Kidney epithelial cell (primary cell): ENCODE data around the gene SALL1. TPM values are rescaled to one million over a fixed set of nuclear protein-coding genes. Genes with fewer than 3 reads are reported as not detected.

ENCODE experiments used
- DNase-seq: peaks from one replicate; pipeline ENCODE4 v3.0.0-alpha.2; 2010; ENCODE audit warnings: low read depth
- H3K27me3 ChIP-seq: 2 replicates; pipeline ENCODE4 v1.6.0; 2011; ENCODE audit warnings: low read length; ENCODE audit not compliant: control insufficient read depth, insufficient read depth
- H3K36me3 ChIP-seq: 2 replicates; pipeline ENCODE4 v1.5.1; 2011; ENCODE audit warnings: low read length; ENCODE audit not compliant: control insufficient read depth, insufficient read depth
- H3K4me3 ChIP-seq: 2 replicates; pipeline ENCODE4 v1.5.1; 2011; ENCODE audit warnings: low read depth, mild to moderate bottlenecking, control low read depth, low read length
- CTCF ChIP-seq: IDR thresholded peaks from 2 replicates; pipeline ENCODE4 v1.5.1; 2011; ENCODE audit warnings: mild to moderate bottlenecking, moderate library complexity, low read length, control low read depth, inconsistent platforms; ENCODE audit not compliant: insufficient read depth, poor library complexity, severe bottlenecking
- total RNA-seq: library from RNA; depleted of rRNA; stranded (reverse); fragments of >200 nt; gene quantifications from 2 replicates; pipeline ENCODE4 v1.2.3, GENCODE V29; 2015

SALL1 gene
- total RNA-seq, 1 donor from 2014 or later = 12.3 TPM

DNA sequence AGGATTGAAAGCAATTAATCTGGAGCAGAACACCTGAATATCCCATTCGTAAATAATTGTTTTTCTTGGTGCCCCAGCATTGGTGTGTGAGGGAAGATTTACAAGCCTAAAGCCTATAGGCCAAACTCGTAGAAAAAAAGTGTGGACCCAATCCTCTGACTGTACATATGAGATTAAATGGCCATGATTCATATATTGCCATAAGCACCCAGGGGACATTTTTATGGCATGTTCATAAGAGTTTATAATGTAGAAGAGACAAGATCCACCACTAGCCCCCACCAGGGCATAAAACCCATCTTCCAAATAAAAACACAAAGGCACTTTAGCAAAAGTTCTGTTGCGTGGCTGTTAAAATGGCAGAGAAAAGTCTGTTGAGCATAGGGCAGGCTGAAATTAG is 15.5 kb upstream of the SALL1 start:
- no peaks in the 10 kb centered on the region for H3K27me3 ChIP-seq
- H3K4me3 ChIP-seq = no peak overlapping the region
- no peaks in the 10 kb centered on the region for H3K36me3 ChIP-seq
- no peak for TF ChIP-seq CTCF
- DNase-seq = no peak

DNA sequence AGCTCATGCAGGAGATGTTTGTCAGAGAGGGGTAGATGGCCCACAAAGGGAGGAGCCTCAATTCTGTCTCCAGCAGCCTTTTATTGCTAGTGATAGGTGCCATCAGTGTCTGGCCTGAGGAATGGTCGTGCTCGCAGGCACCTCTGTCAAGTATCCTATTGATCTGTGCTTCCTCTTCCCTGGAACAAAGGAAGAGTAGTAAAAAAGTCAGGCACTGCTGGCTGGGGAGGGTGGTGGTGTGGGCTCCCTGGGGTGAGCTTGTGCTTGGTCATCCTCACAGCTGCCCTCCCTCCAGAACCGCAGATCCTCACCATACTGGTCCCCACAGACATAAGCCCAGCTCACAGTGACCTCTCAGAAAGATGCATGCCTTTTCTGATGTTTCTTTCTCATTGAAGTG is 15.0 kb upstream of the SALL1 start:
- Histone ChIP-seq H3K36me3 (no peaks in the 10 kb centered on the region), H3K27me3 (no peaks in the 10 kb centered on the region), H3K4me3 (no peak overlapping the region)
- DNase-seq = no peak
- no peak for TF ChIP-seq CTCF

DNA sequence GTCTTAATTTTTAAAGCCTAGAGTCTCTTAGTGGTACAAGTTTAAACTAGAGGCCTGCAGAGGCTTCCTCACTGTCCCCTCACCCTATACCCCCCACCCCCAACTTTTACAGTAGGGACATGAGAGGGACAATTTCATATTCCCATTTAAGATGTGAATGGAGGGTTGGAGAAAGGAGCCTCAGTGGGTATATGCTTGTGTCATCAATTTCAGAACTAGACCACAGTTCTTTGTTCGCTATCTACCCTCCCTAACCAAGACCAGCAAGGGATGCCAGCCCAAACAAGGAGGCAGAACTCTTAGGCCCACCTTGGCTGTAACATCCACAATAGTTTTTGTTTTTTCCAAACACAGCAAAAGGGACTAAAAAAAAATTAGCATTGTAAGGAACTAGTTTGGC is 14.0 kb upstream of the SALL1 start:
- H3K4me3 ChIP-seq = no peak overlapping the region
- no peak for TF ChIP-seq CTCF
- no peak for DNase-seq
- H3K36me3 ChIP-seq = no peaks in the 10 kb centered on the region
- no peaks in the 10 kb centered on the region for H3K27me3 ChIP-seq

DNA sequence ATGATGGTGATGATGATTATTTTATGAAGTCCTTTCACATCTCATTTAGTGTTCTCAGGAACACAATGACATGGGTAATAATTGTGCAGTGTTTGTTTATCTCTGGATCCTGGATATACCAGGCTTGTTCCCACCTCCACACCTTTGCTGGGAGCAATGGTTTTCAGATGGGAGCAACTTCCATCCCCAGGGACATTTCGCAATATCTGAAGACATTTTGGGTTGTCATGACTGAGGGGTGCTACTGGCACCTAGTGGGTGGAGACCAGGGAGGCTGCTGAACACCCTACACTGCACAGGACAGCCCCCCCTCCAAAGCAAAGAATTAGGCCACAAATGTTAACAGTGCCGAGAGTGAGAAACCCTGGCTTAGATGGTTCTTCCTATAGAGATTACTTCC is 13.5 kb upstream of the SALL1 start:
- H3K4me3 ChIP-seq = no peak overlapping the region
- TF ChIP-seq CTCF = no peak
- no peak for DNase-seq
- no peaks in the 10 kb centered on the region for H3K36me3 ChIP-seq
- no peaks in the 10 kb centered on the region for H3K27me3 ChIP-seq

GRCh38 chr16:51163894-51164566 is 13.0 kb upstream of the SALL1 start:
- H3K27me3 ChIP-seq = no peaks in the 10 kb centered on the region
- no peak overlapping the region for H3K4me3 ChIP-seq
- TF ChIP-seq CTCF = no peak
- DNase-seq = peak; percentile 58
- no peaks in the 10 kb centered on the region for H3K36me3 ChIP-seq

- TF ChIP-seq CTCF = no peak
- Histone ChIP-seq H3K36me3 (no peaks in the 10 kb centered on the region), H3K27me3 (no peaks in the 10 kb centered on the region), H3K4me3 (no peak overlapping the region)
- DNase-seq = no peak
Observed at GRCh38 chr16:51163366-51163765, 12.3 kb upstream of the SALL1 start.
